HG02973 (cell line): ENCODE measurements around the gene GPX8.
A peak's percentile ranks its signal among the peaks of the same experiment; 100 is the strongest.

Experiments used
- ATAC-seq: cut with Tn5 transposase; IDR thresholded peaks from one replicate; pipeline ENCODE4 v1.9.1; 2021; ENCODE audit warnings: moderate library complexity; ENCODE audit not compliant: unreplicated experiment

GPX8 gene

GRCh38 chr5:55159763-55160492 lies at the start of gene GPX8:
TSS of gene GPX8 (plus strand) at chr5:55160171. CDS start at chr5:55160193, 22 bp downstream.
- ATAC-seq = no peak

- ATAC-seq = no peak
Observed at GRCh38 chr5:55110217-55110616, 49.8 kb upstream of the GPX8 start.

- no peak for ATAC-seq
Observed at GRCh38 chr5:55113327-55113726, 46.6 kb upstream of the GPX8 start.

- ATAC-seq = no peak
Observed at GRCh38 chr5:55114061-55114460, 45.9 kb upstream of the GPX8 start.

- ATAC-seq = no peak
Observed at GRCh38 chr5:55123365-55123764, 36.6 kb upstream of the GPX8 start.

GRCh38 chr5:55134053-55134722 lies 25.8 kb upstream of the GPX8 start:
- ATAC-seq = no peak

GRCh38 chr5:55136521-55136920 lies 23.4 kb upstream of the GPX8 start:
- ATAC-seq = no peak

GRCh38 chr5:55140908-55141665 lies 18.9 kb upstream of the GPX8 start:
- ATAC-seq = no peak

- ATAC-seq = no peak
Observed at GRCh38 chr5:55141945-55142690, 17.9 kb upstream of the GPX8 start.

GRCh38 chr5:55143624-55144023 lies 16.3 kb upstream of the GPX8 start:
- ATAC-seq = no peak

- ATAC-seq = no peak
Observed at GRCh38 chr5:55146080-55146479, 13.9 kb upstream of the GPX8 start.

- peak; percentile 73 for ATAC-seq
Observed at GRCh38 chr5:55146543-55147151, 13.3 kb upstream of the GPX8 start.

GRCh38 chr5:55149308-55149795 lies 10.6 kb upstream of the GPX8 start:
- no peak for ATAC-seq

- ATAC-seq = no peak
Observed at GRCh38 chr5:55151923-55152842, 7.8 kb upstream of the GPX8 start.

- no peak for ATAC-seq
Observed at GRCh38 chr5:55154873-55155272, 5.1 kb upstream of the GPX8 start.

- ATAC-seq = no peak
Observed at GRCh38 chr5:55160493-55161209, 680 bp downstream of the GPX8 start.

GRCh38 chr5:55162666-55163065 lies 2.7 kb downstream of the GPX8 start:
- no peak for ATAC-seq

- ATAC-seq = no peak
Observed at GRCh38 chr5:55171471-55171870, 11.5 kb downstream of the GPX8 start.
